Measurements from ENCODE around the gene KCTD19. TPM values are rescaled to one million over a fixed set of nuclear protein-coding genes. Genes with fewer than 3 reads are reported as not detected.

KCTD19 gene
- total RNA-seq, 3 donors from 2014 or later, result 0.05 TPM; not detected in 2

DNA sequence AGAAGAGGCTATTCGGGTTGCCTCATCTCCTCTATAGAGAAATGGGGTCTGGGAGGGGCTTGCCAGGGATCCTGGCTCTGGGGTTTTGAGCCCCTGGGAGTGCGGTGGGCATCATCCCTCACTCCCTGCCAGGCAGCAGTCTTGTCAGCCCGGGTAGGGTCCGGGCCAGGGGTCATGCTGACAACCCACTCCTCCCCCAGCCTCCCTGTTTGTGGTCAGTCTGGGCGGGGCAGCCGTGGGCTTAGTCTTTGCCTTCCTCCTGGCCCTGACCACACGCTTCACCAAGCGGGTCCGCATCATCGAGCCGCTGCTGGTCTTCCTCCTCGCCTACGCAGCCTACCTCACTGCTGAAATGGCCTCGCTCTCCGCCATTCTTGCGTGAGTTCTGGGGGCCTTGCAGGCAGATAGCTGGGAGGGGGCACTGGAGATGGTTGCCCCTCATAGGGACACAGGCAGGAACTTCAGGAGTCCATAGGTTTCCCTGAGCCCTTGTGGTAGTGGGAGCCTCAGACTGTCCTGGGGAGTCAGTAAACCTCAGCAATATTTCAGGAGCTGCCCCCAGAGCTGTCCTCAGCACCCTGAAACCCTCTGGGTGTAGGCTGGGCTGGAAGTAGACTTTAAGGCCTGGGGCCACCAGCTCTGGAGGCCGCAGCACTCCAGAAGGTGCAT lies 70.9 kb downstream of the KCTD19 start:
- ATAC-seq (no peak), DNase-seq (peak in 2 of 3 donors; percentile 14 to 44)
- Histone ChIP-seq H3K4me3 (no peak overlapping the region), H3K4me1 (ENCODE audit: low read depth) (no peaks in the 10 kb centered on the region), H3K9me3 (no peaks in the 10 kb centered on the region), H3K36me3 (ENCODE audit: low read depth) (no peaks in the 10 kb centered on the region)
- intact Hi-C loops (cut with DNase I, micrococcal nuclease), result no loop called here
- TF ChIP-seq, protein P1, sequence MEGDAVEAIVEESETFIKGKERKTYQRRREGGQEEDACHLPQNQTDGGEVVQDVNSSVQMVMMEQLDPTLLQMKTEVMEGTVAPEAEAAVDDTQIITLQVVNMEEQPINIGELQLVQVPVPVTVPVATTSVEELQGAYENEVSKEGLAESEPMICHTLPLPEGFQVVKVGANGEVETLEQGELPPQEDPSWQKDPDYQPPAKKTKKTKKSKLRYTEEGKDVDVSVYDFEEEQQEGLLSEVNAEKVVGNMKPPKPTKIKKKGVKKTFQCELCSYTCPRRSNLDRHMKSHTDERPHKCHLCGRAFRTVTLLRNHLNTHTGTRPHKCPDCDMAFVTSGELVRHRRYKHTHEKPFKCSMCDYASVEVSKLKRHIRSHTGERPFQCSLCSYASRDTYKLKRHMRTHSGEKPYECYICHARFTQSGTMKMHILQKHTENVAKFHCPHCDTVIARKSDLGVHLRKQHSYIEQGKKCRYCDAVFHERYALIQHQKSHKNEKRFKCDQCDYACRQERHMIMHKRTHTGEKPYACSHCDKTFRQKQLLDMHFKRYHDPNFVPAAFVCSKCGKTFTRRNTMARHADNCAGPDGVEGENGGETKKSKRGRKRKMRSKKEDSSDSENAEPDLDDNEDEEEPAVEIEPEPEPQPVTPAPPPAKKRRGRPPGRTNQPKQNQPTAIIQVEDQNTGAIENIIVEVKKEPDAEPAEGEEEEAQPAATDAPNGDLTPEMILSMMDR (IDR thresholded peaks at IDR 0.05), result no peak

DNA sequence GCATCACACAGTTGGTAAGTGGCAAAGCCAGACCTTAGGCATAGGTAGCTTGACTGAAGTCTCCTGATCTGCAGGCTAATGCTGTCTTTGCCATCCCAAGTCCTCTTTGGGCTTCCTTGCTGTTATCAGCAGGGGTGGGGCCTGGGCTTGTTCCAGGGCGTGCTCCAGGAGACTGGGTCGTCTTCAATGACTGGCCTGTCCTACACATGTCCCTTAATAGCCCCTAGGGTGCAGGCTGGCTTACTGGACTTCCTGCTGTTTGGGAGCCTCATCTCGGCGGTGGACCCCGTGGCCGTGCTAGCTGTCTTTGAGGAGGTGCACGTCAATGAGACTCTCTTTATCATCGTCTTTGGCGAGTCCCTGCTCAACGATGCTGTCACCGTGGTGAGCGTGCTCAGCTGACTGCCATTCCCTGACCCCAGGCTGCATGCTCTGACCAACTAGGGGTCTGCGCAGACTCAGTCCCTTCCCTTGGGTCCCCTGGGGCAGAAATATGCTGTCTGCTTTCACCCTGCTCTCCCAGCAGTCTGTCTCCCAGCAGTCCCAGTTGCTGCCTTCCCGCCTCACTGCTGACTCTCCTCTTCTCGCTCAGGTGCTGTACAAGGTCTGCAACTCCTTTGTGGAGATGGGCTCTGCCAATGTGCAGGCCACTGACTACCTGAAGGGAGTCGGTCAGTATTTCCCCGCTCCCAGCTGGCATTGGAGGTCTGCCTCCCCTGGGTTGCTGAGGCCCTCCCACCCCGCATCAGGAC lies 71.6 kb downstream of the KCTD19 start:
- no peak overlapping the region for H3K4me3 ChIP-seq
- intact Hi-C loops (cut with DNase I, micrococcal nuclease), result no loop called here
- H3K36me3 ChIP-seq (ENCODE audit: low read depth), result no peaks in the 10 kb centered on the region
- H3K4me1 ChIP-seq (ENCODE audit: low read depth), result no peaks in the 10 kb centered on the region
- no peaks in the 10 kb centered on the region for H3K9me3 ChIP-seq
- DNase-seq (peak in 2 of 3 donors; percentile 25 to 29), ATAC-seq (peak; percentile 46)
- TF ChIP-seq, protein P1 (IDR thresholded peaks at IDR 0.05), result no peak

DNA sequence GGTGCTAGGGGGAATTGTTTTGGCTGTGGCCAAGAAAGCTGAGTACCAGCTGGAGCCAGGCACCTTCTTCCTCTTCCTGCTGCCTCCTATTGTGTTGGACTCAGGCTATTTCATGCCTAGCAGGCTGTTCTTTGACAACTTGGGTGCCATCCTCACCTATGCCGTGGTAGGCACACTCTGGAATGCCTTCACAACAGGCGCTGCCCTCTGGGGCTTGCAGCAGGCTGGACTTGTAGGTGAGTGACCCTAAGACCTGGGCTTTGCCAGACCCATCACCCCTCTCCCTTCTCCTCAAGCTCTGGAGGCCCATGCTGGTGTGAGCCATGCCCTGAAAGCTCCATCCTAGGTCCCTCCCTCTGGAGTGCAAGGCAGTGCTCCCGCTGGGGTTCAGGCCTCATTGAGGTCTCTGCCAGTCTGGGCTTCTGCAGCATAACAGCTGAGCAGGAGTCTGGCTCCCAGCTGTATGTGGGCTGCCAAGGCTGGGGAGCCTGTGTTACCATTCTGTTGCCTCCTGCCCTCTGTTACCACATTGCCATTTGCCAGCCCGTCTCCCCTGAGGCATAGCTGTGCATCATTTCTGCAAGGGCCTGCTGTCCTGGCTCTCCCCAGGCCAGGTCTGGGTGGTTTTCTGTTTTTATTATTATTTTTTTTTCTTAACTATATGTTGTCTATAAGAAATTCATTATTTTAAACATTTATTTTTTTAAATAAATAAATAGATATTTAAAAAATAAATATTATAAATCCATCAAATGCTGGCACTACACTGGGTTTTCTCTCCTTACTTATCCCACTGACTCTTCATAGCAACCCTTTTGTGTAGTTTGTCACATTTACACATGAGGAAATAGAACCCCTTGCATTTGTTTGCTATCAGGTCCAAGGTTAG lies 73.7 kb downstream of the KCTD19 start:
- ATAC-seq (no peak), DNase-seq (peak in 2 of 3 donors; percentile 6 to 20)

DNA sequence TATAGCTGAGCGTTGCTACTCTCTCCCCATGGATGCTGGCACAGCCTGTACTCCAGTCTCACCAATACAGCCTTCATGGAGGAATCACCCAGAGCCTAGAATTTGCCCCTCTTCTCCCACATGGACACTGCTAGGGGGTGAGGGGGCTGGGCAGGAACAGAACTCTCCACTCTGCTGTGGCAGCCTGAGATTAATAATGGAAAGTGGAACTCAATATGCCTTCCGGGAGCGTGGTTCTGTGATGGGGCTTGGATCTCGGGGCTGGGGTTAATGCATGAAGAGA lies 76.6 kb downstream of the KCTD19 start:
- no peaks in the 10 kb centered on the region for H3K36me3 ChIP-seq (ENCODE audit: low read depth)
- no peak for ATAC-seq
- TF ChIP-seq, protein P1 (IDR thresholded peaks at IDR 0.05), result no peak
- H3K9me3 ChIP-seq, result no peaks in the 10 kb centered on the region
- peaks cover 29% of the 10 kb centered on the region for H3K4me1 ChIP-seq (ENCODE audit: low read depth)
- no peak overlapping the region for H3K4me3 ChIP-seq
- DNase-seq, result peak in 1 of 3 donors; percentile 11
- intact Hi-C loops (cut with DNase I, micrococcal nuclease), result no loop called here

More for the DNA sequence above, 73.7 kb downstream of the KCTD19 start:
- intact Hi-C loops (cut with DNase I, micrococcal nuclease), result no loop called here
- Histone ChIP-seq H3K4me1 (ENCODE audit: low read depth) (peaks cover 14% of the 10 kb centered on the region), H3K36me3 (ENCODE audit: low read depth) (no peaks in the 10 kb centered on the region), H3K4me3 (no peak overlapping the region), H3K9me3 (no peaks in the 10 kb centered on the region)
- TF ChIP-seq, protein P1 (IDR thresholded peaks at IDR 0.05), result no peak

DNA sequence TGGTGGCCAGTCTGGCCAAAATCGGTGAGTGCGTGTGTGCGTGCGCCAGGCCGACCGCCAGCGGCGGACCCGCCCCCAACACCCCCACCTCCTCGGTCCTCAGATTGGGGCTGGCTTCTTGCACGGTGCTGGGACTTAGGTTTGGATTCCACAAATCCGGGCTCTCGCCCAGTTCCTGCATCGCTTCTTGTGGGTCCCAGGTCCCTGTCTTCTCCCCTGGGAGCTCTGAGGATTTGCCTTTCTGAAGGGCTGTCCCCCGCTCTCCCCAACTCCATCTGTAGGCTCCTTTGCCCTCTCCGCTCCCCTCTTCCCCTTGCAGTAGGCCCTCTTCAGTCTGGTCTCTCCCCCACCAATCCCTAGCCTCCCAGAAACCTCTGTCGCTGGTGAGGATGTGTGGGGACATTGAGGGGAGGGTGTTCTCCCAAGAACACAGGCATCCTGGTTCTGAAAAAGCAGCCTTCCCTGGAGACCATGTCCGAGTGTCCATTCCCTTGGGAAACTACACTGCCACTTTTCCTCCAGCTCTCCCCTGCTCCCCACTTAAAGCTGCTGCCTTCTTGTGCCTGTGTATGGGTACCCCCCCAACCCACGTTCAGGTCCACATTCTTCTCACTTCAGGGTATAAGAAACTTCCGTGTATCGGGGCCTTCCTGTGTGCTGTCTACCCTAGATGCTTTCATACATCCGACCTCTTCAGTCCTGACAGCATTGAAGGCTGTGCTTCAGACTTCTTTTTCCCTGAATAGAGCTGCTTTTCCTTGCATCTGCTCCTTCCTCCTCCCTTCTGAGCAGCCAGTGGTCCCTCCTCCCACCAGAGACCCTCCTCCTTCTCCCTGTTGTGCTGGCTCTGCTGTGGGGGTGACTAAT lies 77.1 kb downstream of the KCTD19 start:
- no peaks in the 10 kb centered on the region for H3K9me3 ChIP-seq
- ATAC-seq, result no peak
- intact Hi-C loops (cut with DNase I, micrococcal nuclease), result loop anchor here in 1 of 2 donors (5.0 kb wide), 1 partner anchor 228 kb away; no protein-coding TSS in a partner anchor
- TF ChIP-seq, protein P1 (IDR thresholded peaks at IDR 0.05), result no peak
- H3K4me3 ChIP-seq, result no peak overlapping the region
- peak in 2 of 3 donors; percentile 33 to 59 for DNase-seq
- H3K36me3 ChIP-seq (ENCODE audit: low read depth), result no peaks in the 10 kb centered on the region
- H3K4me1 ChIP-seq (ENCODE audit: low read depth), result peaks cover 35% of the 10 kb centered on the region

All from mucosa of descending colon (tissue), 3 donors.